ENCODE data around the gene CERT1.

The CERT1 gene

DNA sequence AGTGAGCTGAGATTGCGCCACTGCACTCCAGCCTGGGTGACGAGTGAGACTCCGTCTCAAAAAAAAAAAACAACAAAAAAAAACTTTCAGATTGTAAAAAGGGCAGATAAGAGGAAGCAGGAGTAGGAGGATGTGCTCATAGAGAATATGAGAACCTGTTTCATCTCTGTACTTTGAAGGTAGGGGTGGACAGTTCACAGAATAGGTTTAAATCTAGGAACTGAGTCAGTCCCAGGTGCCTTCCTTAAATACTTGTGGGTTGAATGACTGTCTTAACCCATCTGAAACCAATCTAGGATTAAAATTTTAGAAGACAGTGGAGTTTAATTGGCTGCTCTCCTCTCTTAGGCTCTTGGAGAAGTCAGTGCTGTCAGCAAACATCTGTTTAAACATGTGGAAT is 12.6 kb upstream of the CERT1 start:
- no peak for TF ChIP-seq CTCF (IDR thresholded peaks at IDR 0.05; ENCODE audit: insufficient read depth, low read depth, low read length, missing control alignments)
- DNase-seq (ENCODE audit: low read depth), result peak; percentile 82
- peak overlapping the region; percentile 37; the same call in 1 of the 2 replicates for H3K4me3 ChIP-seq (ENCODE audit: low read depth, low read length)

DNA sequence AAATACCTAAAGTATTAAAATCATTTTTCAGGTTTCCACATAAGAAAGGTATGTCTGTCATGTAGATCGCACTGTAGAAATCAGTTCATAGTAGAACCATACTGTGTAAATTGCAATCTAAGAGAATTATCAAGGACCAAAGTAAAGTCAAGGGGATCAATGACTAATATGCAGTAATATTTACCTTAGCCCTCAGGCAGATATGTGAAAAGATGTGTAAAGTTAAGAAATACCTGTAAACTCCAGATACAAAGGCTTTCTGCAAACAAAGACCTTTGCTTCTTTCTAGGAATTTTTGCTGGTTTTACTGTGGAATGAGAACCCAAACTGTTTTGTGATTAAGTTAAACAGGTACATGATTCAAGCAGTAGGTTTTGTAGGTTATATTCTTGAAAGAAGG is 11.8 kb upstream of the CERT1 start:
- no peak for DNase-seq (ENCODE audit: low read depth)
- H3K4me3 ChIP-seq (ENCODE audit: low read depth, low read length), result peak overlapping the region; percentile 37
- no peak for TF ChIP-seq CTCF (IDR thresholded peaks at IDR 0.05; ENCODE audit: insufficient read depth, low read depth, low read length, missing control alignments)

- no peak overlapping the region for H3K4me3 ChIP-seq (ENCODE audit: low read depth, low read length)
- TF ChIP-seq CTCF (IDR thresholded peaks at IDR 0.05; ENCODE audit: insufficient read depth, low read depth, low read length, missing control alignments), result no peak
- no peak for DNase-seq (ENCODE audit: low read depth)
These were observed 11.1 kb upstream of the CERT1 start for GRCh38 chr5:75522542-75522941.

GRCh38 chr5:75522025-75522424 is 10.6 kb upstream of the CERT1 start:
- TF ChIP-seq CTCF (IDR thresholded peaks at IDR 0.05; ENCODE audit: insufficient read depth, low read depth, low read length, missing control alignments), result no peak
- H3K4me3 ChIP-seq (ENCODE audit: low read depth, low read length), result no peak overlapping the region
- DNase-seq (ENCODE audit: low read depth), result no peak

- TF ChIP-seq CTCF (IDR thresholded peaks at IDR 0.05; ENCODE audit: insufficient read depth, low read depth, low read length, missing control alignments), result no peak
- DNase-seq (ENCODE audit: low read depth), result no peak
These were observed 9.8 kb upstream of the CERT1 start for GRCh38 chr5:75521195-75521594.

DNA sequence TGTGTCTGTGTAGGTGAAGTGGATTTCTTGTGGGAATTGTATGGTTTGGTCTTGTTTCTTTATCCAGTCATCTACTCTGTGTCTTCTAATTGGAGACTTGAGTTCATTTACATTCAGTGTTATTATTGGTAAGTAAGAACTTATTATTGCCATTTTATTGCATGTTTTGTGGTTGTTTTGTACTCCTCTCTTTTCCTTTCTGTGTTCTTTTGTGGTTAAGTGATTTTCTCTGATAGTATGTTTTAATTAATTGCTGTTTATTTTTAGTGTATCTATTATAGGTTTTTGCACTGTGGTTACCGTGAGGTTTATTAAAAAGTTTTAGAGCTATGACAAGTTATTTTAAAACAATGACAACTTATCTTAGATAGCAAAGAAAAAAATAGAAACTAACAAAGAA is 8.3 kb upstream of the CERT1 start:
- no peak overlapping the region for H3K4me3 ChIP-seq (ENCODE audit: low read depth, low read length)
- TF ChIP-seq CTCF (IDR thresholded peaks at IDR 0.05; ENCODE audit: insufficient read depth, low read depth, low read length, missing control alignments), result no peak
- DNase-seq (ENCODE audit: low read depth), result no peak

More at GRCh38 chr5:75521195-75521594, 9.8 kb upstream of the CERT1 start:
- no peak overlapping the region for H3K4me3 ChIP-seq (ENCODE audit: low read depth, low read length)

DNA sequence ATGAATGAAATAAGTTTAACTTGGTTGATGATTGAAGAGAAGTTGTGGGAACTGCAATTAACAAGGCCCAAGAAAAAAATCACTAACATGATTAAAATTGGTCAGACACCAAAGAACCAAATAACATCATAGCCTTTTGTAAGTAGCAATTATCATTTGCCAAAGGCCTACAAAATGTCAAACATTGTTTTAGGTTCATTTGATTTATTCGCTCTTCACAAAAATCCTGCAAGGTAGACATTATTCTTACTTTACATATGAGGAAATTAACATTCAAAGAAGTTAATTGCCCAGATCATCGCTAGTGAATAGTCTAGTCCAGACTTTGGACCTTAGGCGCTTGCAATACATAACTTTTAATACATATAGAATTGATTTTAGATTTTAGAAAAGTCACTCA is 2.9 kb upstream of the CERT1 start:
- no peak for TF ChIP-seq CTCF (IDR thresholded peaks at IDR 0.05; ENCODE audit: insufficient read depth, low read depth, low read length, missing control alignments)
- DNase-seq (ENCODE audit: low read depth), result no peak
- peak overlapping the region; percentile 69 for H3K4me3 ChIP-seq (ENCODE audit: low read depth, low read length)
